OCI-LY3 (cell line): ENCODE results near the gene SFXN5.

Source experiments
- EZH2phosphoT487 ChIP-seq: fragments of 200-600 bp; shearing (Covaris generic); IDR thresholded peaks from 2 replicates; pipeline ENCODE4 v1.6.1; 2018; ENCODE audit warnings: antibody characterized with exemption, mixed run types, low read depth
- TF ChIP-seq, protein P1 (sequence below): fragments of 200-600, 300-600 bp; sonication (generic); IDR thresholded peaks from 2 replicates; pipeline ENCODE4 v1.5.1; 2014; ENCODE audit warnings: antibody characterized with exemption, low read length, low read depth

DNA sequence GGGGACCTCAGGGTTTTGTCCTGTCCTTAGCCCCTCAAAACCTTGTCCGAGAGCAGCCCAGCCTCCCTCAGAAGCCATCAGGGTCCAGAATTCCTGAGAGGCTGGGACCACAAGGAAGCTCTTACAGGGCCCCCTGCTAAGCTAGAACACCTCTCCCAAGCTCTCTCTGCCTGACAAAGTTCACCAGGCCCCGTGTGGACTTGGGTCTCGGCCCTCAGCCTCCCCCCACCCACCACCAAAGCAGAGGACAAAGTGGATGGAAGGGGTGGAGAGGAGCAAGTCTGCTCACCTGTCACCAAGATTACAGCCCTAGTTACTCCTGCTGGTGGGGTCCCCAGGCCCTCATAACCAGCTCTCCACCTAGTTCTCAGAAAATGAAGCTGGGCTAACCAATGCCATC is 24.4 kb upstream of the SFXN5 start:
- TF ChIP-seq, protein P1, sequence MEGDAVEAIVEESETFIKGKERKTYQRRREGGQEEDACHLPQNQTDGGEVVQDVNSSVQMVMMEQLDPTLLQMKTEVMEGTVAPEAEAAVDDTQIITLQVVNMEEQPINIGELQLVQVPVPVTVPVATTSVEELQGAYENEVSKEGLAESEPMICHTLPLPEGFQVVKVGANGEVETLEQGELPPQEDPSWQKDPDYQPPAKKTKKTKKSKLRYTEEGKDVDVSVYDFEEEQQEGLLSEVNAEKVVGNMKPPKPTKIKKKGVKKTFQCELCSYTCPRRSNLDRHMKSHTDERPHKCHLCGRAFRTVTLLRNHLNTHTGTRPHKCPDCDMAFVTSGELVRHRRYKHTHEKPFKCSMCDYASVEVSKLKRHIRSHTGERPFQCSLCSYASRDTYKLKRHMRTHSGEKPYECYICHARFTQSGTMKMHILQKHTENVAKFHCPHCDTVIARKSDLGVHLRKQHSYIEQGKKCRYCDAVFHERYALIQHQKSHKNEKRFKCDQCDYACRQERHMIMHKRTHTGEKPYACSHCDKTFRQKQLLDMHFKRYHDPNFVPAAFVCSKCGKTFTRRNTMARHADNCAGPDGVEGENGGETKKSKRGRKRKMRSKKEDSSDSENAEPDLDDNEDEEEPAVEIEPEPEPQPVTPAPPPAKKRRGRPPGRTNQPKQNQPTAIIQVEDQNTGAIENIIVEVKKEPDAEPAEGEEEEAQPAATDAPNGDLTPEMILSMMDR = no peak
- TF ChIP-seq EZH2phosphoT487 = no peak
